Left lobe of liver (tissue), 2 donors: ENCODE results near the gene NANP. TPM values are rescaled to one million over a fixed set of nuclear protein-coding genes. Genes with fewer than 3 reads are reported as not detected.
"Not testable (repeated sequence)": the region's sequence is repeated elsewhere in the genome, so short reads cannot be mapped to it uniquely, and the experiment has no call there.

ENCODE experiments used
- ATAC-seq: fragments of 200-7000 bp; cut with Tn5 transposase; one replicate; pipeline ENCODE4 v1.9.1; 2020; ENCODE audit warnings: mild to moderate bottlenecking, moderate library complexity
- DNase-seq: peaks from one replicate; pipeline ENCODE4 v3.0.0-alpha.2; 2020; ENCODE audit warnings: low spot score
- total RNA-seq: library from RNA; stranded (reverse); gene quantifications from one replicate; pipeline ENCODE4 v1.2.1, GENCODE V29; 2021
- donor health status: DM: no; HTN: no; CAD: no; lungs with moderate emphysema.
- donor health status: DM: no; HTN: yes; CAD: no.

NANP gene
- total RNA-seq, 1 donor from 2014 or later = 1.4 TPM

DNA sequence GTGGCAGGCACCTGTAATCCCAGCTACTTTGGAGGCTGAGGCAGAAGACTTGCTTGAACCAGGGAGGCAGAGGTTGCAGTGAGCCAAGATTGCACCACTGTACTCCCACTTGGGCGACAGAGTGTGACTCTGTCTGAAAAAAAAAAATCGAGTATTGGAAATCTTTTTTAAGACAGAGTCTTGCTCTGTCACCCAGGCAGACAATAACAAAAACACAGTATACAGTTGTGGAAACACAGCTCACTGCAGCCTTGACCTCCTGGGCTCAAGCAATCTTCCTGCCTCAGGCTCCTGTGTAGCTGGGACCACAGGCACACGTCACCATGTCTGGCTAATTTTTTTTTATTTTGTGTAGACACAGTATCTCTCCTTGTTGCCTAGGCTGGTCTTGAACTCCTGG is 15.0 kb downstream of the NANP start:
- ATAC-seq (no peak), DNase-seq (no peak)

DNA sequence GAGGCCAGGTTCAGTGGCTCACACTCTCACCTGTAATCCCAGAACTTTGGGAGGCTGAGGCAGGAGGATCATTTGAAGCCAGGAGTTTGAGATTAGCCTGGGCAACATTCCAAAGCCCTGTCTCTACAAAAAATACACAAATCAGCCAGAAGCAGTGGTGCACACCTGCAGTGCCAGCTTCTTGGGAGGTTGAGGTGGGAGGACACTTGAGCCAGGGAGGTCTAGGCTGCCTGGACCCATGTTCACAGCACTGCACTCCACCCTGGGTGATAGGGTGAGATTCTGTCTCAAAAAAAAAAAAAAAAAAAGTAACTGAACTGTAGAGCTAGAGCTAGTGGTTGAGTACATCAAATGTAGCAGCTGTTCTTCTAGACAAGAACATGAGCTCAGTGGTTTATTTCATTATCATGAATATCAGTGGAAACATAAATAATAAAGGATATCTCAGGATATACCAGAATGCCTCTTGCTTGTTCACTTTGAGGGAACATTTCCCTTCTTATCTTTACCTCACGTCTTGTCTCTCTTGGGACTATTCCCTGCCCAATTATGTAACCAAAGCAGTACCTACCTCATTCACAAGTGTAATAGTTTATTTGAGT is 17.6 kb downstream of the NANP start:
- no peak for ATAC-seq

DNA sequence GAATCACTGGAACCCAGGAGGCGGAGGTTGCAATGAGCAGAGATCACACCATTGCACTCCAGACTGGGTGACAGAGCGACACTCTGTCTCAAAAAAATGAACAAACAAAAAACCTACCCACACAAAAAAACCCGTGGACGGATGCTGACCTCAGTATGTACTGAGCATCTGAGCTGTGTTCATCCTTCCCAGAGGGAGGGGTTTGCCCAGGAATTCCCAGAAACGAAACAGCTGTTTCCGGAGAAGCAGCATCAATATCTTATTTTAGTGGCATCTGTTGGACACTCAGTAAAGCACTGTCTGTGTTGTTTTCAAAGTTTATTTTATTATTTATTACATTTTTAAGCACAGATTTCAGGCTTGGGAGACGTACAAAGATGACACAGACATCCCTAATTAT is 18.7 kb downstream of the NANP start:
- DNase-seq = no peak
- no peak for ATAC-seq

More for the DNA sequence above, 17.6 kb downstream of the NANP start:
- no peak for DNase-seq

DNA sequence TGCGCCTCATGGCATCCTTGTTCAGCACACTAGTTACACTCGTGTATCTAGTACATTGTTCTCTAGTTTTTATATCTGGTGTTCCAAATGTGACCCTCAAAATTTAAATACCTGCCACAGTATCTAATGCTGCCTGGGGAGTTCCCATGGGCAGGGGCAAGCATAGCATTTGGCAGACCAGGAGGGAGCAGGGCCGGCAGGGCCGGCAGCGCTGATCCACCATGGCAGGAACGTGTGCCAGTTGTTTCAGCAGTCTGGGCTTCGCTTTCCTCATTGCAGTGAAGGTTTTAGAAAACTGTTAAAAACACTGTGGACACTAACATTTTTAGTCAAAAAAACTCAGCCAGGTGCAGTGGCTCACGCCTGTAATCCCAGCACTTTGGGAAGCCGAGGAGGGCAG is 19.2 kb downstream of the NANP start:
- ATAC-seq = no peak
- no peak for DNase-seq

DNA sequence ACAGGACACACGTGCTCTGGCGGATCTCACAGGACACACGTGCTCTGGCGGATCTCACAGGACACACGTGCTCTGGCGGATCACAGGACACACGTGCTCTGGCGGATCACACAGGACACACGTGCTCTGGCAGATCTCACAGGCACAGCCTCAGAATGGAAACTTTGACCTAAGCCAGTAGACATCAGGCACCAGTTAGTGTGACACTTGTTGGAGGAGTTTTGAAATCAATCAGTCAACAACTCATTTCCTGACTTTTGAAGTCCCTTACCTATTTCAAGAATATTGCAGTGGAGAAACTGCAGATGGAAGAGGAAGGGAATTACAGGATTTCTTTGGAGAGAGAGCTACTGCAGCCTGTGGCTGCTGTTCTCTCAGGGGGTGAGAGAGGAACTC is 20.9 kb downstream of the NANP start:
- ATAC-seq (peak; percentile 85), DNase-seq (peak; percentile 68)

DNA sequence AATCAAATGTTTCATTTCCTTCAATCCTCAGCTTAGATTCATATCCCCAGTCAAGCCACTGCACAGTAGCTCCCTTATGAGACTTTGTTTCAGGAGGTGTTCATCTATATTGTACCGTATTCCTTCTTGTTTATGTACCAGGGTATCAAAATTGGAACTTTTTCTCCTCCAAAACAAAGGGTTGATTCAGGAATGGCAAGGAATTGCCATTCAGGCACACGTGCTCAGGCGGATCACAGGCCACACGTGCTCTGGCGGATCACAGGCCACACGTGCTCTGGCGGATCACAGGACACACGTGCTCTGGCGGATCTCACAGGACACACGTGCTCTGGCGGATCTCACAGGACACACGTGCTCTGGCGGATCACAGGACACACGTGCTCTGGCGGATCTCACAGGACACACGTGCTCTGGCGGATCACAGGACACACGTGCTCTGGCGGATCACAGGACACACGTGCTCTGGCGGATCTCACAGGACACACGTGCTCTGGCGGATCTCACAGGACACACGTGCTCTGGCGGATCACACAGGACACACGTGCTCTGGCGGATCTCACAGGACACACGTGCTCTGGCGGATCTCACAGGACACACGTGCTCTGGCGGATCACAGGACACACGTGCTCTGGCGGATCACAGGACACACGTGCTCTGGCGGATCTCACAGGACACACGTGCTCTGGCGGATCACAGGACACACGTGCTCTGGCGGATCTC is 21.5 kb downstream of the NANP start:
- ATAC-seq, DNase-seq: not testable (repeated sequence)

DNA sequence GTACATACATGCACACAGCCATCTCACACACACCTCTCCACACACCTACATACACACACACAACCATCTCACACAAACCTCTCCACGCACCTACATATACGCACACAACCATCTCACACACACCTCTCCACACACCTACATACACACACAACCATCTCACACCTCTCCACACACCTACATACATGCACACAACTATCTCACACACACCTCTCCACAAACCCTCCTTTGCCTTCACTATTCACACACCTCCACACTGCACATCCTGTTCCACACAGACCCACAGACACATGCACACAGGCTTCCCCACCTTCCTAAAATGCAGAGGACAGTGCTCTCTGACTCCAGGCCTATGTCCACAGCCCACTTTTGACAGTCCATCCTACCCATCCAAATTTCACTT is 22.2 kb downstream of the NANP start:
- no peak for ATAC-seq
- DNase-seq = no peak

DNA sequence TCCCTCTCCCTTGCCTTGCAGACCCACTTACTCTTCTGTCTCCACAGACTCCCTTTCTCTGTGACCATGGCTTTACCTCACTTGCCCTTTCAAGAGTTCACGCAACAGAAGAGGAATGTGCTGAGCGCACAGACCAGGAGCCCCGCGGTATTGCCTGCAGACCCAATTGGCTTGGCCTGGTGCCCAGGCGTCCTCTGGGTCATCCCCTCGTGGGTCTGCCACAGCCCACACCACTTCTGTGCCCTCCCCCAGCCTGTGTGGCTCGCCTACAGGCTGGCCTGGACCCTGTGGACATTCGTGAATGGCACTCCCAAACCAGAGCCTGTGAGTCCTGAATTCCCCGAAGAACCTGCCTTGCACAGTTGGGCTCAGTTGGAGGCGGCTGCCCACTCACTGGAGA is 23.2 kb downstream of the NANP start:
- ATAC-seq (no peak), DNase-seq (no peak)

DNA sequence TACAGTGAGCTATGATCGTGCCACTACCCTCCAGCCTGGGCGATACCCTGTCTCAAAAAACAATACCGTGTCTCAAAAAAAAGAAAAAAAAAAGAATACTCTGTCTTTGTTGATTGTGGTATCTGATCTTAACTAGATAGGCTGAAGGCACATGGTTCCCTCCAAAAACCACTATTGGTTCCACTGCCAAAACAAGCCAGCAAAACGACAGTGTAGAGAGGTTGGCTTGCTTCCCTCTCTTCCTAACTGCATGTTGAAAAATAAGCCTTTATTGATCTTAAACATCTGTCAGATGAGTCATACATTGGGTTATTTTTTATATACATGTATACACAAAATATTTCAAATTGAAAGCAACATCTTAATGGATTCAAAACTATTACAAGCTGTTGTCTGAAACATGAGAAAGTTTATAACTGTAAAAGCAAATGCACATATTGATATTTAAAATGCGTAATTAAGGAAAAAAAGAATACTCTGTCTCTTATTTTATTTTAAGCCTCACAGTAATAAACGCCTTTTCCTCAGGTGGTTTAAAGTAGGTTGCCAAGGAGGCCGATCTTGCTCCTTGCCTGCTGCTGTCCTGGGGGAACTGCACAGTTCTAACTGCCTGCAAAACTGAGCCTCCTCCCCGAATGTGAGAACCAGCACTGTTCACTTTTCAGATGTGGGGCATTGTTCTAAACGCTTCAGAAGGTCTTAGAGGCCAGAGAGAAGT is 31.5 kb downstream of the NANP start:
- no peak for ATAC-seq
- no peak for DNase-seq

DNA sequence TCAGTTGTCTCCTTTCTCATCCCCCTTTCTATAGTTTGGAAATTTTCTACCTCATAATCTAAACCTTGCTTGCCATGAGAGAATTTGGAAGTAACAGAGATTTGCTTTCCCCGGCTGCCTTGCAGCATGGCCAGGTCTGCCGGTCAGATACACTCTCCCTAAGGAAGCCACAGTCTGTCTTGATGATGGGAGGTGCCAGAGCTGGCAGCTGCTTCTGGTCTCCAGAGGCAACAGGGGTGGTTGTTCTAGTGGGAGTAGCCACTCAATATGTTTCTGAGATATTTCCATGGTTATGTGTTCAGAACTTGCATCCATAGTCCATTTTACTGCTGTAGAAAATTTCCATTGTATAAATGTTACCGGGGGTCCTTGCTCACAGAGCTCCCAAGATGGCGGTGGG is 33.0 kb downstream of the NANP start:
- not testable (repeated sequence) for ATAC-seq, DNase-seq

DNA sequence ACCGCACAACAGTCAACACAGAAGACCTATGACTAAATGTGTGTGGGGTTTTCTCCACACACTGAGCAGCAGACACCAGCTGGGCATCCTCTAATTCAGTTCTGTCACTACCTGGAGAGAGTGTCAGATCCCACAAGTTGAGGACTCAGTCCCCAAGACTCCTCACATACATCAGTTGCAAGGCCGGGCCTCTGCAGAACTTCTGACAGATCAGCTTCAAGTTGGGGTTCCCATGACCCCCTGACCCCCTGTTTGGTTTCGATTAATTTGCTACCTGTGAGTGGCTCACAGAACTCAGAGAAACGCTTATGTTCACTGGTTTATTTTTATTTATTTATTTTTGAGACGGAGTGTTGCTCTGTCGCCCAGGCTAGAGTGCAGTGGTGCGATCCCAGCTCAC is 35.3 kb downstream of the NANP start:
- ATAC-seq = no peak

DNA sequence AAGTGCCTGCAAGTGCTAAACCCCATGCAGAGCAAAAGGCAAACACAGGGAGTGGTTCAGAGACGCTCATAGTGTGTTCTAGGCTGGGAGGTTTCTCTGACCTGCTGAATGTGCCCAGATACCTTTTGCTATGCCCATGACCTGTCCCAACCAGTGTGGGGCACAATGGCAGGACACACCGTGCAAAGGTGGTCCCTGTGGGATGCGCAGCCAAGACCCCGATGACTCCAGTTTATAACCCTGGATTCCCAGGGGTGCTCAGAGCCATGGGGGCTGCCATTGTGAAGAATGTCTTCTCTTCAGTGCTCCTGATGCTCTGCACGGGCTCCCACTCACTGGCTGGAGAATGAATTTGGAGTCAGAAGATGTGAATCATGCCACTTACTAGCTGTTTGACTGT is 36.3 kb downstream of the NANP start:
- ATAC-seq = no peak

More for the DNA sequence above, 35.3 kb downstream of the NANP start:
- DNase-seq = no peak

DNA sequence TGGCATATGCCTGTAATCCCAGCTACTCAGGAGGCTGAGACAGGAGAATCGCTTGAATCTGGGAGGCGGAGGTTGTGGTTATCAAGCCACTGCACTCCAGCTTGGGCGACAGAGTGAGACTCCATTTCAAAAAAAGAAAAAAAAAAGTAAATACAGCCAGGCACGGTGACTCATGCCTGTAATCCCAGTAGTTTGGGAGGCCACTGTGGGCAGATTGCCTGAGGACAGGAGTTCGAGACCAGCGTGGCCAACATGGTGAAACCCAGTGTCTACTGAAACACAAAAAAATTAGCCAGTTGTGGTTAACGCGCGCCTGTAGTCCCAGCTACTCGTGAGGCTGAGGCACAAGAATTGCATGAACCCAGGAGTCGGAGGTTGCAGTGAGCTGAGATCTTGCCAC is 36.9 kb downstream of the NANP start:
- no peak for DNase-seq
- no peak for ATAC-seq

More for the DNA sequence above, 36.3 kb downstream of the NANP start:
- no peak for DNase-seq

DNA sequence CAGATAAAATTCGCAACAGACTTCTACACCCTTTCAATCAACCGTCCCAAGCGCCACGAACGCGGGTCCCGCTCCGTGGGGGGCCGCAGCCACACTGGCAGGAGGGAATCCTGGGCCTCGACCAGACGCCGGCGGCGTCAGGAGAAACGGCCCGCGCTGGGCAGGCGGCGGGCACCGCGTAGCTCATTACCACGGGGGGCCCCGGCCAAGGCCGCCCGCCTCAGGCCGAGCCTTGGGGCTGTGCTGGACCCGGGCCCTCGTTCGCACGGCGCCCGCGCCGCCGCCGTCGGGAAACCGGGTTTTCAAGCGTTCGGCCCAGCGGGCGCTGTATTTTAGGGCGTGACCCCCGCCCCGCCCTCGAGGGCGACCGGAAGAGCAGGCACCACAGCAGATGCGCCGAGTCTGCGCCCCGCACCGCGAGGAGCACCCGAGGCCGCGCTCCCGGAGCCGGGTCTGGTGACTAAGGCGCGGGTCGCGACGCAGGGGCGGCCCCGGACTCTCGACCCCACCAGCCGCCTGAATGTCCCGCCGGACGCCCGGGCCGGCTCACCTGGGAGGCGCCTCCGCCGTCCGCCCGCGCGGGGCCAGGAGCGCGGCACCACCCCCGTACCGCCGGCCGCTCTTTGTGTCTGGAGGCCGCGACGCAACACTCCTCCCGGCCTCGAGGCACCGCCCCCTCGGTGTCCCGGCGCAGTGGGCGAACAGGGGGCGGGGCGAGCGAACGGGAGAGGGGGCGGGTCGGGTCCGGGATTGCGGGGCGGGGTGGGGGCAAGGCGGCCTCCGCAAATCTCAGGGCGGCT is 38.7 kb downstream of the NANP start, which contains the start of gene NINL:
TSS of gene NINL (minus strand) at position 627 of the 800 bp plus-strand sequence. CDS start 58,944 bp downstream, outside the sequence.
- DNase-seq (peak; percentile 65), ATAC-seq (peak; percentile 95)

DNA sequence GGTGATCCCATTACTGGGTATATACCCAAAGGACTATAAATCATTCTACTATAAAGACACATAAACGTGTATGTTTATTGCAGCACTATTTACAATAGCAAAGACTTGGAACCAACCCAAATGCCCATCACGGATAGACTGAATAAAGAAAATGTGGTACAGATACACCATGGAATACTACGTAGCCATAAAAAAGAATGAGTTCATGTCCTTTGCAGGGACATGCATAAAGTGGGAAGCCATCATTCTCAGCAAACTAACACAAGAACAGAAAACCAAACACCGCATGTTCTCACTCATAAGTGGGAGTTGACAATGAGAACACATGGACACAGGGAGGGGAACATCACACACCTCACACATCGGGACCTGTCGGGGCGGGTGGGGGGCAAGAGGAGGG is 40.2 kb downstream of the NANP start:
- DNase-seq, ATAC-seq: not testable (repeated sequence)

DNA sequence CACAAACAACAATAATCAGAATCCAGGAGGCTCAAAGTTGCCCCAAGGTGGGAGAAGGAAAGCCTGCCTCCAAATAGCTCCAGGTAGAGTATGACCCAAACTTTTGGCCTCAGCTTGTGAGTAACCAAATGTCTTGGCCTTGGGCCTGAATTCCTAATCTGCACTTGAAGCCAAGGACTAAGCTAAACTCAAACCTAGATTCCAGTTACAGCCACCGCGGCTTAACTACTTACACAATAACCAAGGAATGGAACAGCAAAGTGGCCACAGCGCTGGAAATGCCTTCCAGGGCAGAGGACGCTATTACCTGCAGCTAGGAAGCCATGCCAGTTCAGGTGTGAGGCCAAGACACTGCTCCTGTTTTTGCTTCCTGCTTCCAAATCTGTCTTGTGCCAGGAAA is 43.1 kb downstream of the NANP start:
- no peak for ATAC-seq
- DNase-seq = no peak

DNA sequence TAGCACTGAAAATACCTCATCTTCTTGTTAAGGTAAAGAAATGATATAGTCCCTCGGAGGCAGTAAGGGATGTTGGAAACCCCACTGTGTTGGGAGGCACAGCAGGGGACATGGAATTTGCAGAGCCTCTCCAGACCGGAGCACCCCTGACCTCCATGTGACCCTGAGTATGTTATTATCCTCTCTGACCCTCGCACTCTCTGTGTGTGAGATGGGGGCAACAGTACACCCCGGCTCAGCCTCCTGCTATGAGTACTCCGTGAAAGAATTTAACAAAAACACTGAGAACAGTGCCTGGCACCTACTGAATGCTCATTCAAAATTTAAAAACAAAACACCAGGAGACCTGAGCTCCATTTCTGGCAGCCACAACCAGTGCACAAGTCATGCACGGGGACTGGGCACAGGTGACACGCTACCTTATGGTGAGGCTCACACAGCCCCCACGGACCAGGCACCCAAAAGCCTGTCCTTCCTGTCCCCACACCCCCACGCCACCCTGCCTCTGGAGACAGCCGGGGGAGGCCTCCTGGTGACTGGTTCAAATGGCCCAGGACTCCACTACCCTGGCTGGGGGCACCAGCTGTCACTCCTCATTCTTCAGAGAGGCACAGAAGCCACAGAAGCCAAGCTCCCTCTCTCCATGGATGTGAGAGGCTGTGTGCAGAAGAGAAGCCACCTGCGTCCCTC is 44.6 kb downstream of the NANP start:
- DNase-seq (no peak), ATAC-seq (no peak)

DNA sequence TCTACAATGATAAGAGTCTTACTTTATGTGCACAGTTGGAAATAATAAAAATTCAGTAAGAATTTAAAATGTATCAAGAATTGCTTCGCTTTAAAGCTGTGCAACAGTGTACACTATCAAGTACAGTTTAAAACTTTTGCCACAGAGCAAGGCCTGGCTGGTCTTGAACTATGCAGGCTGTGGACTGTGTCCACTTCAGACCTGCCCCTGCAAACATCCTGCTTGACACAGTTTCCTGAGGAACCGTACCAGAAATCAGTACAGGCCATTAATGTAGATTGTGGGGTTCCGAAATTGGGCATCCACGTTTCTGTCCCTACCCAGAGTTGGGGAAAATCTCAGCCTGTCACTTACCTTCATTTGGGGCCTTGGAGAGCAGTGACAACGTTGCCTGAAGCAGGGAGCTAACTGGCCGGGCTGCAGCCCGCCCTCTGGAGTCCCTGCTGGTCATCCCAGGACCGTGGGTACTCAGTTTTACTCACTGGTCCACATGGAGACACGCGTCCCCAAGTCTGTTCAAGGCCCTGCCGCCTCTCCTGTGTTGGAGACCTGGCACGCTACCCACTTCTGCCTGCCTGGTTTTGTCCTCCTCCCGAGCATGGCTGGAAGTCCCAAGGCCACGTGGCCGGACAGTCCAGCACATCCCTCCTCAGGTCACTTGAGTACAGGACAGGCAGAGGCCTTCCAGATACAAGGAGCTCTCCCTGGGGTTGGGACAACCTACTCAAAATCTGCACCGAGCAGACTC is 46.9 kb downstream of the NANP start:
- no peak for DNase-seq
- ATAC-seq = no peak

DNA sequence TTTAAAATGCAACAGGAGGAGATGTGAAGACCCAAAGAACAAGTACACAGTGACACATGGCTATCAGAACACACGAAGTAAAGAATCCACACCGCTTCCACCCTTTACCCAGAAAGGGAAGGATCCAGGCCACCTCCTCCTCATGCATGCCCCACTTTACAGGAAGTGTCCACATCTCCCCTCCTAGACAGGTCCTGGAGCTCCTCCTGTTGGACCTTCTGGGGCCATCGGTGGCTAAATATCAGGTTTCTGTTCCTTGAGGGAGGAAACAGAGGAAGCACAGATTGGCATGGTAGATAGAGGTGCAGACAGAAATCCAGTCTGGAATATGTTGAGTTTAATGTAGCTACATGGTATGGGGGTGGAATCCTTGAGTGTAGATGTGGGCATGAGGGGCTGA is 49.4 kb downstream of the NANP start:
- no peak for DNase-seq
- peak; percentile 64 for ATAC-seq
